C4-2B (cell line): ENCODE data around the gene CDCA3.

Source experiments
- CTCF ChIP-seq: fragments of 450-650 bp; conservative IDR thresholded peaks from 2 replicates; pipeline ENCODE4 v1.5.1; 2017; ENCODE audit warnings: mild to moderate bottlenecking
- ZFX ChIP-seq: fragments of 450-650 bp; IDR thresholded peaks from 2 replicates; pipeline ENCODE4 v1.6.1; 2017

GRCh38 chr12:6891646-6892001 lies 40.5 kb upstream of the CDCA3 start:
- TF ChIP-seq CTCF (no peak), ZFX (no peak)
